ENCODE measurements around the gene GUCA1A. TPM values are rescaled to one million over a fixed set of nuclear protein-coding genes. Genes with fewer than 3 reads are reported as not detected.

The GUCA1A gene
- total and polyA plus RNA-seq, 2 of the 4 experiments (the other 2 are of a cell fraction) = 0.18 to 0.32 TPM

DNA sequence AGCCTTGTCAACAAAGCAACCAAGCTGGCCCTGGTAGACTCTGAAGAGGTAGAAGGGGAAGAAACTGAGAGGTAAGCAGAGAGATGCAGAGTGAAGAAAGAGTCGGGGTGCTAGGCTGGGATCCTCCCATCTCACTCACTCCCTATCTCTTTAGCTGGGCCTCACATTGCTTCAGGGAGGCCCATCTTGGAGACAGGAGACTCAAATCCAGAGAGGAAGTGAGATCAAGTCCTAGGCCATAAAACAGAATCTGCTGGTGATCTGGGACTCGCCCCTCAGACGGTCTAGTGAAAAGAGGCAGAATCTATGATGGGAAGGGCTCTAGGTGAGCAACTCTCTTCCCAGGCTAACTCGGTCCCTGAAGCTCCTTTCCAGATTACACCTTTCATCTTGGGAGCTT, 22.3 kb downstream of the GUCA1A start:
- ChIA-PET POLR2A (ENCODE audit: unreplicated experiment) (no interaction called here), CTCF (no interaction called here)
- Histone ChIP-seq H3K4me3 (ENCODE audit: insufficient read depth, low read depth, low read length) (no peak overlapping the region), H2BK20ac (ENCODE audit: low read depth, low read length) (no peak overlapping the region), H3K4me2 (ENCODE audit: low read depth, low read length) (no peak overlapping the region), H2AK5ac (ENCODE audit: low read depth, low read length) (peak overlapping the region; percentile 59), H2BK15ac (ENCODE audit: low read depth, low read length) (0 out of 3 replicates have a peak overlapping the region, but pooled peaks have one; percentile 49), H4K5ac (ENCODE audit: low read depth, low read length) (no peak overlapping the region), H3K18ac (ENCODE audit: low read depth, low read length) (no peak overlapping the region), H3K9me3 (ENCODE audit: control insufficient read depth, insufficient read depth, low read length) (no peaks in the 10 kb centered on the region), H3K36me3 (ENCODE audit: control insufficient read depth, insufficient read depth, low read length) (no peaks in the 10 kb centered on the region), H4K20me1 (ENCODE audit: insufficient read depth, low read length) (no peaks in the 10 kb centered on the region; the same call in 1 of the 2 replicates), H3K9me1 (ENCODE audit: insufficient read depth, low read length) (peaks cover 16% of the 10 kb centered on the region), H3K14ac (replicated peaks; ENCODE audit: low read depth, low read length) (no peak overlapping the region), H3K23ac (ENCODE audit: low read depth, low read length) (no peak overlapping the region), H3K4ac (ENCODE audit: low read depth, low read length) (peak overlapping the region; percentile 21; the same call in 1 of the 2 replicates), H3K4me1 (ENCODE audit: control insufficient read depth, insufficient read depth, low read length) (peaks cover 26% of the 10 kb centered on the region), H3K79me1 (ENCODE audit: low read depth in 1 of 2, low read length in 2 of 2) (peaks cover 0 to 14% of the 10 kb centered on the region in 2 experiments; a peak in 1 of 4 replicates), H2AFZ (replicated peaks; ENCODE audit: low read length, poor library complexity) (no peak overlapping the region), H3K9ac (ENCODE audit: low read depth, low read length) (no peak overlapping the region), H4K91ac (ENCODE audit: insufficient read depth, low read depth, low read length) (no peak overlapping the region), H3K56ac (ENCODE audit: extremely low read depth, insufficient read depth, low read length) (no peak overlapping the region), H2AK9ac (replicated peaks; ENCODE audit: low read depth, low read length, poor library complexity) (peak overlapping the region; percentile 55), H2BK5ac (ENCODE audit: low read depth, low read length, poor library complexity, severe bottlenecking) (no peak overlapping the region), H2BK120ac (ENCODE audit: low read depth, low read length) (peak overlapping the region; percentile 22; the same call in 1 of the 2 replicates), H3K27me3 (ENCODE audit: control insufficient read depth, insufficient read depth, low read length) (no peaks in the 10 kb centered on the region), H4K8ac (ENCODE audit: low read depth in 2 of 2, low read length in 2 of 2) (peak overlapping the region in 1 of 2 experiments; percentile 35; a peak in 1 of 4 replicates), H3K27ac (ENCODE audit: insufficient read depth, low read length) (no peak overlapping the region)
- dilution Hi-C loops (cut with HindIII; ENCODE audit: low sequenced_read_pairs, unreplicated experiment) (no loop called here), intact Hi-C loops (cut with micrococcal nuclease) (no loop called here), in situ Hi-C loops (cut with MboI; ENCODE audit: low sequenced_read_pairs) (no loop called here)
- TF ChIP-seq POLR2A (IDR thresholded peaks at IDR 0.05; ENCODE audit: low read depth, low read length) (no peak), MAFK (IDR thresholded peaks at IDR 0.05; ENCODE audit: low read depth, low read length) (no peak), SMC3 (IDR thresholded peaks at IDR 0.05; ENCODE audit: low read depth, low read length) (no peak), NFE2L2 (IDR thresholded peaks at IDR 0.05; ENCODE audit: low read depth, low read length) (no peak), MAZ (IDR thresholded peaks at IDR 0.05; ENCODE audit: borderline replicate concordance, low read depth, low read length) (no peak), CHD1 (IDR thresholded peaks at IDR 0.05; ENCODE audit: low read depth, low read length) (no peak), MXI1 (IDR thresholded peaks at IDR 0.05; ENCODE audit: borderline replicate concordance, low read depth, low read length) (no peak), BHLHE40 (IDR thresholded peaks at IDR 0.05; ENCODE audit: low read depth, low read length) (no peak), RAD21 (IDR thresholded peaks at IDR 0.05; ENCODE audit: low read length) (no peak), CEBPB (IDR thresholded peaks at IDR 0.05; ENCODE audit: low read depth, low read length) (no peak)
- TF ChIP-seq, protein P1, sequence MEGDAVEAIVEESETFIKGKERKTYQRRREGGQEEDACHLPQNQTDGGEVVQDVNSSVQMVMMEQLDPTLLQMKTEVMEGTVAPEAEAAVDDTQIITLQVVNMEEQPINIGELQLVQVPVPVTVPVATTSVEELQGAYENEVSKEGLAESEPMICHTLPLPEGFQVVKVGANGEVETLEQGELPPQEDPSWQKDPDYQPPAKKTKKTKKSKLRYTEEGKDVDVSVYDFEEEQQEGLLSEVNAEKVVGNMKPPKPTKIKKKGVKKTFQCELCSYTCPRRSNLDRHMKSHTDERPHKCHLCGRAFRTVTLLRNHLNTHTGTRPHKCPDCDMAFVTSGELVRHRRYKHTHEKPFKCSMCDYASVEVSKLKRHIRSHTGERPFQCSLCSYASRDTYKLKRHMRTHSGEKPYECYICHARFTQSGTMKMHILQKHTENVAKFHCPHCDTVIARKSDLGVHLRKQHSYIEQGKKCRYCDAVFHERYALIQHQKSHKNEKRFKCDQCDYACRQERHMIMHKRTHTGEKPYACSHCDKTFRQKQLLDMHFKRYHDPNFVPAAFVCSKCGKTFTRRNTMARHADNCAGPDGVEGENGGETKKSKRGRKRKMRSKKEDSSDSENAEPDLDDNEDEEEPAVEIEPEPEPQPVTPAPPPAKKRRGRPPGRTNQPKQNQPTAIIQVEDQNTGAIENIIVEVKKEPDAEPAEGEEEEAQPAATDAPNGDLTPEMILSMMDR (conservative IDR thresholded peaks at IDR 0.05; ENCODE audit: low read depth, low read length) = no peak
- TF ChIP-seq, protein P2, sequence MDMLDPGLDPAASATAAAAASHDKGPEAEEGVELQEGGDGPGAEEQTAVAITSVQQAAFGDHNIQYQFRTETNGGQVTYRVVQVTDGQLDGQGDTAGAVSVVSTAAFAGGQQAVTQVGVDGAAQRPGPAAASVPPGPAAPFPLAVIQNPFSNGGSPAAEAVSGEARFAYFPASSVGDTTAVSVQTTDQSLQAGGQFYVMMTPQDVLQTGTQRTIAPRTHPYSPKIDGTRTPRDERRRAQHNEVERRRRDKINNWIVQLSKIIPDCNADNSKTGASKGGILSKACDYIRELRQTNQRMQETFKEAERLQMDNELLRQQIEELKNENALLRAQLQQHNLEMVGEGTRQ (IDR thresholded peaks at IDR 0.05; ENCODE audit: low read depth, low read length) = no peak
- TF ChIP-seq, protein P3, sequence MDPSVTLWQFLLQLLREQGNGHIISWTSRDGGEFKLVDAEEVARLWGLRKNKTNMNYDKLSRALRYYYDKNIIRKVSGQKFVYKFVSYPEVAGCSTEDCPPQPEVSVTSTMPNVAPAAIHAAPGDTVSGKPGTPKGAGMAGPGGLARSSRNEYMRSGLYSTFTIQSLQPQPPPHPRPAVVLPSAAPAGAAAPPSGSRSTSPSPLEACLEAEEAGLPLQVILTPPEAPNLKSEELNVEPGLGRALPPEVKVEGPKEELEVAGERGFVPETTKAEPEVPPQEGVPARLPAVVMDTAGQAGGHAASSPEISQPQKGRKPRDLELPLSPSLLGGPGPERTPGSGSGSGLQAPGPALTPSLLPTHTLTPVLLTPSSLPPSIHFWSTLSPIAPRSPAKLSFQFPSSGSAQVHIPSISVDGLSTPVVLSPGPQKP (IDR thresholded peaks at IDR 0.05; ENCODE audit: borderline replicate concordance, low read depth, low read length) = no peak
- ATAC-seq (ENCODE audit: low read depth) (no peak), DNase-seq (no peak)
- no CpG with 5 or more reads among the region's 4 CpGs for WGBS, 2 experiments (ENCODE audit: extremely low coverage in 2 of 2, insufficient read length in 1 of 2)
- no TSS peak for BruUV-seq (replicated peaks)

Data from IMR-90 (cell line).